Skeletal muscle tissue (tissue), 4 donors: ENCODE measurements around the gene FRAS1. TPM values are rescaled to one million over a fixed set of nuclear protein-coding genes. Genes with fewer than 3 reads are reported as not detected.
A peak's percentile ranks its signal among the peaks of the same experiment; 100 is the strongest.

Experiments used
- H3K27ac ChIP-seq: one replicate; pipeline ENCODE4 v1.7.0; 2013; ENCODE audit warnings: mild to moderate bottlenecking, low read depth, low read length, inconsistent platforms
- H3K27me3 ChIP-seq, 3 donors: one replicate each; pipeline ENCODE4 v1.7.0; 2013; ENCODE audit warnings: low read length in 3 of 3; ENCODE audit not compliant: control insufficient read depth in 3 of 3, insufficient read depth in 3 of 3
- H3K36me3 ChIP-seq, 3 donors: one replicate each; pipeline ENCODE4 v1.7.0; 2013; ENCODE audit warnings: low read length in 3 of 3; ENCODE audit not compliant: control insufficient read depth in 3 of 3, insufficient read depth in 3 of 3
- H3K4me1 ChIP-seq, 3 donors: one replicate each; pipeline ENCODE4 v1.7.0; 2013; ENCODE audit warnings: low read length in 3 of 3, mild to moderate bottlenecking in 3 of 3; ENCODE audit not compliant: control insufficient read depth in 3 of 3, insufficient read depth in 3 of 3
- H3K4me3 ChIP-seq, 3 donors: one replicate each; pipeline ENCODE4 v1.7.0; 2013; ENCODE audit warnings: low read length in 3 of 3
- H3K9ac ChIP-seq, 3 donors: one replicate each; pipeline ENCODE4 v1.7.0; 2013; ENCODE audit warnings: low read length in 3 of 3, mild to moderate bottlenecking in 3 of 3, moderate library complexity in 2 of 3, low read depth in 1 of 3
- H3K9me3 ChIP-seq, 3 donors: one replicate each; pipeline ENCODE4 v1.7.0; 2013; ENCODE audit warnings: low read length in 3 of 3; ENCODE audit not compliant: control insufficient read depth in 3 of 3
- total RNA-seq: library from RNA; depleted of rRNA; stranded (reverse); fragments of >200 nt; gene quantifications from one replicate; pipeline ENCODE4 v1.2.3, GENCODE V29; 2014
- donor health status: Osteomylitis.

Gene FRAS1
- total RNA-seq, 1 donor from 2014 or later = 15.1 TPM

GRCh38 chr4:78286281-78286680 is 229.2 kb downstream of the FRAS1 start:
- Histone ChIP-seq H3K4me1 (no peaks in the 10 kb centered on the region), H3K36me3 (no peaks in the 10 kb centered on the region), H3K9me3 (no peaks in the 10 kb centered on the region), H3K9ac (no peak overlapping the region), H3K4me3 (no peak overlapping the region), H3K27ac (no peak overlapping the region), H3K27me3 (no peaks in the 10 kb centered on the region)

- no peak overlapping the region for H3K4me3 ChIP-seq
- no peaks in the 10 kb centered on the region for H3K27me3 ChIP-seq
- no peaks in the 10 kb centered on the region for H3K9me3 ChIP-seq
- peaks cover 0 to 7% (median 5%) of the 10 kb centered on the region in 3 donors for H3K4me1 ChIP-seq
- no peak overlapping the region for H3K9ac ChIP-seq
- H3K27ac ChIP-seq = no peak overlapping the region
- no peaks in the 10 kb centered on the region for H3K36me3 ChIP-seq
These were observed 231.2 kb downstream of the FRAS1 start for GRCh38 chr4:78288327-78288726.

GRCh38 chr4:78291277-78291676 is 234.2 kb downstream of the FRAS1 start:
- Histone ChIP-seq H3K4me3 (no peak overlapping the region), H3K27ac (no peak overlapping the region), H3K27me3 (no peaks in the 10 kb centered on the region), H3K4me1 (peaks cover 8 to 19% (median 14%) of the 10 kb centered on the region in 3 donors), H3K9ac (no peak overlapping the region), H3K36me3 (no peaks in the 10 kb centered on the region), H3K9me3 (no peaks in the 10 kb centered on the region)

GRCh38 chr4:78292341-78292740 is 235.2 kb downstream of the FRAS1 start:
- no peaks in the 10 kb centered on the region for H3K36me3 ChIP-seq
- no peak overlapping the region for H3K4me3 ChIP-seq
- H3K27me3 ChIP-seq = no peaks in the 10 kb centered on the region
- no peaks in the 10 kb centered on the region for H3K9me3 ChIP-seq
- no peak overlapping the region for H3K9ac ChIP-seq
- peaks cover 8 to 19% (median 14%) of the 10 kb centered on the region in 3 donors for H3K4me1 ChIP-seq
- H3K27ac ChIP-seq = no peak overlapping the region

GRCh38 chr4:78292856-78293255 is 235.7 kb downstream of the FRAS1 start:
- Histone ChIP-seq H3K27ac (no peak overlapping the region), H3K4me3 (no peak overlapping the region), H3K4me1 (peaks cover 8 to 19% (median 14%) of the 10 kb centered on the region in 3 donors), H3K9ac (no peak overlapping the region), H3K36me3 (no peaks in the 10 kb centered on the region), H3K27me3 (no peaks in the 10 kb centered on the region), H3K9me3 (no peaks in the 10 kb centered on the region)

- H3K9ac ChIP-seq = no peak overlapping the region
These were observed 236.2 kb downstream of the FRAS1 start for GRCh38 chr4:78293348-78293747.

GRCh38 chr4:78293821-78294301 is 236.7 kb downstream of the FRAS1 start:
- Histone ChIP-seq H3K9me3 (no peaks in the 10 kb centered on the region), H3K36me3 (no peaks in the 10 kb centered on the region), H3K4me3 (no peak overlapping the region), H3K9ac (peak overlapping the region in 1 of 3 donors; percentile 21), H3K27ac (no peak overlapping the region), H3K27me3 (no peaks in the 10 kb centered on the region), H3K4me1 (peaks cover 8 to 19% (median 14%) of the 10 kb centered on the region in 3 donors)

More at GRCh38 chr4:78293348-78293747, 236.2 kb downstream of the FRAS1 start:
- Histone ChIP-seq H3K27ac (no peak overlapping the region), H3K4me1 (peaks cover 8 to 19% (median 14%) of the 10 kb centered on the region in 3 donors), H3K9me3 (no peaks in the 10 kb centered on the region), H3K36me3 (no peaks in the 10 kb centered on the region), H3K4me3 (no peak overlapping the region), H3K27me3 (no peaks in the 10 kb centered on the region)

- H3K4me1 ChIP-seq = peaks cover 14 to 21% (median 16%) of the 10 kb centered on the region in 3 donors
- H3K4me3 ChIP-seq = no peak overlapping the region
- no peaks in the 10 kb centered on the region for H3K36me3 ChIP-seq
- H3K27me3 ChIP-seq = no peaks in the 10 kb centered on the region
- H3K9me3 ChIP-seq = no peaks in the 10 kb centered on the region
- H3K27ac ChIP-seq = no peak overlapping the region
- no peak overlapping the region for H3K9ac ChIP-seq
These were observed 239.1 kb downstream of the FRAS1 start for GRCh38 chr4:78296261-78296660.

- Histone ChIP-seq H3K9ac (no peak overlapping the region), H3K27ac (no peak overlapping the region), H3K4me3 (no peak overlapping the region), H3K36me3 (no peaks in the 10 kb centered on the region), H3K27me3 (no peaks in the 10 kb centered on the region), H3K4me1 (peaks cover 14 to 21% (median 16%) of the 10 kb centered on the region in 3 donors), H3K9me3 (no peaks in the 10 kb centered on the region)
These were observed 240.1 kb downstream of the FRAS1 start for GRCh38 chr4:78297116-78297800.

GRCh38 chr4:78298618-78299017 is 241.5 kb downstream of the FRAS1 start:
- Histone ChIP-seq H3K4me3 (no peak overlapping the region), H3K4me1 (peaks cover 7 to 15% (median 11%) of the 10 kb centered on the region in 3 donors), H3K27ac (no peak overlapping the region), H3K9ac (no peak overlapping the region), H3K36me3 (no peaks in the 10 kb centered on the region), H3K27me3 (no peaks in the 10 kb centered on the region), H3K9me3 (no peaks in the 10 kb centered on the region)
